GM06990 (cell line): ENCODE data around the gene NHS.

Source experiments
- DNase-seq: peaks from one replicate; pipeline ENCODE4 v3.0.0-alpha.2; 2011; ENCODE audit not compliant: insufficient read length; ENCODE audit errors: extremely low read depth
- H3K27me3 ChIP-seq: replicated peaks from 2 replicates; pipeline ENCODE4 v1.6.0; 2011; ENCODE audit warnings: low read length; ENCODE audit not compliant: control insufficient read depth, insufficient read depth
- H3K36me3 ChIP-seq: 2 replicates; pipeline ENCODE4 v1.5.1; 2011; ENCODE audit warnings: low read length; ENCODE audit not compliant: control insufficient read depth, insufficient read depth
- H3K4me3 ChIP-seq: replicated peaks from 2 replicates; pipeline ENCODE4 v1.5.1; 2011; ENCODE audit warnings: low read depth, mild to moderate bottlenecking, control low read depth, low read length
- TF ChIP-seq, protein P1 (sequence below): IDR thresholded peaks from 2 replicates; pipeline ENCODE4 v1.5.1; 2011; ENCODE audit warnings: low read length, control low read depth, mild to moderate bottlenecking, inconsistent platforms; ENCODE audit not compliant: insufficient read depth, poor library complexity, severe bottlenecking

The NHS gene

DNA sequence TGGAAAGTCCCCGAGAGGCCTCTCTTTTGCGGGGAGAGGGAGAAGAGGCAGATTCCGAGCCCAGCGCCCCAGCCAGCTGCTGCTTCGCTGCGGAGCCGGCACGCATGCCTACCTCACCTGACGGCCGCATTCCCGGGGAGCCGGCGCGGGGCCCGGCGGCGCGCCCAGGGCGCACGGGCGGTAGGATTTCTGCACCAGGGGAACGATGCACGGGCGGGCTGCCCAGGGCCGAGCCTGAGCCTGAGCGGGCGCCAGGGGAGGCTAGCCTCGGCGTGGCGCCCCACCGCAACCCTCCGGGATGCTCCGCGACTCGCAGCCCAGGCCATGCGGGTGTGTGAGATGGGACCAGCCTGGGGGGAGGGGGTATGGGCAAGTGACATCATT is 281.0 kb downstream of the NHS start:
- no peak for DNase-seq
- no peak overlapping the region for H3K4me3 ChIP-seq
- no peaks in the 10 kb centered on the region for H3K36me3 ChIP-seq
- TF ChIP-seq, protein P1, sequence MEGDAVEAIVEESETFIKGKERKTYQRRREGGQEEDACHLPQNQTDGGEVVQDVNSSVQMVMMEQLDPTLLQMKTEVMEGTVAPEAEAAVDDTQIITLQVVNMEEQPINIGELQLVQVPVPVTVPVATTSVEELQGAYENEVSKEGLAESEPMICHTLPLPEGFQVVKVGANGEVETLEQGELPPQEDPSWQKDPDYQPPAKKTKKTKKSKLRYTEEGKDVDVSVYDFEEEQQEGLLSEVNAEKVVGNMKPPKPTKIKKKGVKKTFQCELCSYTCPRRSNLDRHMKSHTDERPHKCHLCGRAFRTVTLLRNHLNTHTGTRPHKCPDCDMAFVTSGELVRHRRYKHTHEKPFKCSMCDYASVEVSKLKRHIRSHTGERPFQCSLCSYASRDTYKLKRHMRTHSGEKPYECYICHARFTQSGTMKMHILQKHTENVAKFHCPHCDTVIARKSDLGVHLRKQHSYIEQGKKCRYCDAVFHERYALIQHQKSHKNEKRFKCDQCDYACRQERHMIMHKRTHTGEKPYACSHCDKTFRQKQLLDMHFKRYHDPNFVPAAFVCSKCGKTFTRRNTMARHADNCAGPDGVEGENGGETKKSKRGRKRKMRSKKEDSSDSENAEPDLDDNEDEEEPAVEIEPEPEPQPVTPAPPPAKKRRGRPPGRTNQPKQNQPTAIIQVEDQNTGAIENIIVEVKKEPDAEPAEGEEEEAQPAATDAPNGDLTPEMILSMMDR, result no peak
- H3K27me3 ChIP-seq, result no peaks in the 10 kb centered on the region

DNA sequence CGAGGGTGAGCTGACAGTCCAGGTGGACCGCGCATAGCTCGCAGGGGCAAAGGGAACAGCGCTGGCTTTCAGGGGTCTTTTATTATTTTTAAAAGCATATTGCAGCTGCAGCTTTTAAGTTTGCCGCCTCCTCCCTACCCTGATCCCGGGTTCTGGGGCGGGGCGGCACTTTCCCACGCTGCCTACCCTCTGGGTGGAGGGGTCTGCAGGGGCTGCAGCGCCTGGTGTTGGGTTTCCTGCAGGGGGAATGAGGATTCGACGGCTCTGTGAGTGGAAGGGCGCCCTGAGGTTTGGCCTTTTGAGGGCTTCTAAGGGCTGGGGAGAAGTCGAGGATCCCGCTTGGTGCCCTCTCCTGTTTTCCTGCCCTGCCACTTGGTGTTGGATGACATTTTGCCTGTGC is 281.6 kb downstream of the NHS start:
- H3K4me3 ChIP-seq, result no peak overlapping the region
- TF ChIP-seq, protein P1, result no peak
- H3K36me3 ChIP-seq, result no peaks in the 10 kb centered on the region
- no peaks in the 10 kb centered on the region for H3K27me3 ChIP-seq
- DNase-seq, result no peak

- Histone ChIP-seq H3K4me3 (no peak overlapping the region), H3K27me3 (no peaks in the 10 kb centered on the region), H3K36me3 (no peaks in the 10 kb centered on the region)
- DNase-seq, result no peak
- TF ChIP-seq, protein P1, result no peak
These were observed 287.4 kb downstream of the NHS start for GRCh38 chrX:17662391-17662790.

DNA sequence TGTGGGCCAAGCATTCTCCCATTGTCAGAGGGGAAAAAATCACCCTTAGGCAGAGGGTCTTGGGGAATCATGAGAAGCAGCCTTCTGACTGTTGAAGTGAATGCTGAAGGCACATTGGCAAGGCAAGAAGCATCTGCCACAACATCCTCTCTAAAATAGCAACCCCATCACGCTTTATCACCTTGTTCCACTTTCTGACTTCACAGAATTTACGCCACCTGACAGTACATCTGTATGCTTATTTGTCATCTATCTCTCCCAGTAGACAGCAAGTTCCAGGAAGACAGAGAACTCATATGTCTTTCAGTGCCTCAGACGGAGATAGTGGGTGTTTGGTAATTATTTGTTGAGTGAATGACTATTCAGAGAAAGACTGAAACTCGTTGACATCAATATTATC is 293.9 kb downstream of the NHS start:
- Histone ChIP-seq H3K4me3 (no peak overlapping the region), H3K36me3 (no peaks in the 10 kb centered on the region), H3K27me3 (no peaks in the 10 kb centered on the region)
- TF ChIP-seq, protein P1, result no peak
- DNase-seq, result no peak

- Histone ChIP-seq H3K27me3 (no peaks in the 10 kb centered on the region), H3K36me3 (no peaks in the 10 kb centered on the region), H3K4me3 (no peak overlapping the region)
- TF ChIP-seq, protein P1, result no peak
- no peak for DNase-seq
These were observed 294.5 kb downstream of the NHS start for GRCh38 chrX:17669458-17669857.

DNA sequence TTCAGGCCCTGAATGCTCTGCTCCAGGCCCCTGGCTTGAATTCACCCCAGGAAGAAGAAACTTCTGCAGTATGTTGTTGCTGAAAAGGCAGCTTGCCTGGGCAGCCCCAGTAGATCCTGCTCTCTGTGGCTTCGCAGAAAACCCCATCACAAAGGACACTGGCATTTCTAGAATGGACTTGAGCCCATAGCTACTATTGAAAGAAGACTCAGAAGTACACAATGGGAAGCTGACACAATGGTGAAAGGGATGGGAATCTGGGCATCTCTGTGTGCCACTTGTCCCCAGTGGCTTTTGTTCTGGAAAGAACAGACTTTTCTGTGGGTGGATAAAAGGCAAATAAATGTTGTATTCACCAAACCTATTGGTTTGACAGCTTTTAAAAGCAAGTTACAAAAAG is 294.9 kb downstream of the NHS start:
- TF ChIP-seq, protein P1, result no peak
- no peak for DNase-seq
- Histone ChIP-seq H3K27me3 (no peaks in the 10 kb centered on the region), H3K4me3 (no peak overlapping the region), H3K36me3 (no peaks in the 10 kb centered on the region)
